HG03439 (cell line): ENCODE measurements around the gene RAMACL.
"Not testable (repeated sequence)": the region's sequence is repeated elsewhere in the genome, so short reads cannot be mapped to it uniquely, and the experiment has no call there.

Experiments
- ATAC-seq: cut with Tn5 transposase; IDR thresholded peaks from one replicate; pipeline ENCODE4 v1.9.1; 2021; ENCODE audit warnings: mild to moderate bottlenecking, moderate library complexity; ENCODE audit not compliant: unreplicated experiment

The RAMACL gene

DNA sequence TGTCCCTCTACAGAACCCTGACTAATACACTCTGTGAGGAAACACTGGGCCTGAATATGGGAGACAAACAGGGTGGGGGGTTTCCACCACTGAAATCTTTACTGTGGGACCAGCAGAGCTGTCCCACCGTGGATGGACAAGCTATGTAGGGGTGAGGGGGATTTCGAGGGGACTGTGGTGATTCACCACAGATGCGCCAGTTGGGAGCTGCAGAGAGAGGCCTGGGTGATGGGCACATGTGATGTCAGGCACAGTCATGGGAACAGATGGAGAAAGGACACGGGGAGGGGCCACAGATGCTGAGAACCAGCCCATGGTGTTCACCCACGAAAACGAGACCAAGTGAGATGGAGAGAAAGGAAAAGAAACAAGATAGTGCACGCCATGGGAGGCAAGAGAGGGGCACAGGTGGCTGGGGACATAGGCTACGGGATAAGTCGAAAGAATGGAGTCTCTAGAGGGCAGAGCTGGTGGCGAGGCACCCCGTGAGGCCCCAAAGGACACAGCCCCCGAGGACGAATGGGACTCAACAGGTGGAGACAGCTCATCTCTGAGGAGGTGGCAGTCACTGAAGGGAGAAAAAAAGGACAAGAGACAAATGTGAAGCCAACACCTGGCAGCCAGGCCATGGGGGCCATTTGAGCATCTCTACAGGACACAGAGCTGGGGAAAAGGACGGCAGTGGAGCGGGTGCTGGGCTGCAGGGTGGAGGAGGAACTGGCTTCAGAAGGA lies 10.5 kb upstream of the RAMACL start:
- no peak for ATAC-seq

- ATAC-seq: no peak
Observed at GRCh38 chr6:166595949-166596348, 9.5 kb upstream of the RAMACL start.

- no peak for ATAC-seq
Observed at GRCh38 chr6:166595061-166595780, 8.7 kb upstream of the RAMACL start.

DNA sequence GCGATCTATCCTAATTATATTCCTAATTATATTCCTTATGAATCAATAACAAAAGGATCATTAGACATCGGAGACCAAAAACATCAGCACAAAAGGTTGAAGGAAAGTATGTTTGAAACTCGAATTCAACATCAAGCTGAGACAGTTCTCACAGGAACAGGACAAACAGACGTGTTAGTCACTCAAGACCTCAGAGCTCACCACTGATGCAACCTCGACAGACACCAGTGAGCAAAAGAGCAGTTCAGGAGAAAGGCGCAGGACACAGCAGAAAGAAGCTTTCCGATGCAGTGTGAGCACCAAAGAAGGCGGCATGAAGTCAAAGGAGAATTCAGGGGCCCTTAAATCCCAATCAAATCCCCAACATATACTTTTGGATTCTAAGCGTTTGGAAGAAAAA lies 6.3 kb upstream of the RAMACL start:
- no peak for ATAC-seq

DNA sequence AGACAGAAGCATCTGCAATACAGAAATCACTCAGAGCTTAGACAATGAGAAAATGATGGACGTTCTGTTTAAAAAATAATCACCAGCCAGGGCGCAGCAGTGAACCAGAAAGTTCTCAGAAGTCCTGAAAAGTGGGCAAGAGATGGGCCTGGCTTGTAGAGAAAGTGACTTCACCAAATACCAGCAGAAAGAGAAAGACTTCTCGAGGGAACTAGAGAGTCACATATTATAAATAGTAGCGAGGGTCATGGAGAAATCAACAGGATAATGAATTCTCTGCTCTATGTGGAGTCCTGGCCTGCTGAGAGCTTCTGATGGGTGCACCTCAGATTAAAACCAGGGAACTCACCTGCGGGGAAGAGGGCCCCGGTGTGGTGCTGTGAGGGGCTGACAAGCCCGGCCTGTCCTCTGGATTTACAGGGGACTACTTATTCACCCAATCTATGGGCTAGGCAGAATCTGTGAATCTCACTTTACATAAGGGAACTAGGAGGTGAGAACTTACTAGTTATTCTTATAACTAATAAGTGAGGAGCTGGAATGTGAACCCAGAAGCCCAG lies 5.6 kb upstream of the RAMACL start:
- no peak for ATAC-seq

DNA sequence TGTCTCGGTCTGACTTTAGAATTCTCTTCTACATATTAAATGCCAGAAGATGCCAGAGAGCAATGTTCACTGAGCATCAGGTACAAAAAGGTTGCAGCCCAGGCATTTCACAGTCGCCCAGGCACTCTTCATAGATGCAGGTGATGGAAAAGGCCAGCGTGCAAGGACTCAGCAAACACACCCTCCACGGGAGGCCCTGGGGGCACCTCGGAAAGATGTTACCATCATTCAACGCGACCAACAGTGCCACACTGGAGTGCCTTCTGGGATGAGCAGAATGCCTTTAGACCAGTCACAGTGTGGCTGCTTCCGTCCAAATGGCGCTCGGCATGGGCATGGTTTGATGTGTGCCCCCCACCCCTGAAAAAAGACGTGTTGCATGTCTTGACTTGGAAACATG lies 4.5 kb upstream of the RAMACL start:
- ATAC-seq: no peak

DNA sequence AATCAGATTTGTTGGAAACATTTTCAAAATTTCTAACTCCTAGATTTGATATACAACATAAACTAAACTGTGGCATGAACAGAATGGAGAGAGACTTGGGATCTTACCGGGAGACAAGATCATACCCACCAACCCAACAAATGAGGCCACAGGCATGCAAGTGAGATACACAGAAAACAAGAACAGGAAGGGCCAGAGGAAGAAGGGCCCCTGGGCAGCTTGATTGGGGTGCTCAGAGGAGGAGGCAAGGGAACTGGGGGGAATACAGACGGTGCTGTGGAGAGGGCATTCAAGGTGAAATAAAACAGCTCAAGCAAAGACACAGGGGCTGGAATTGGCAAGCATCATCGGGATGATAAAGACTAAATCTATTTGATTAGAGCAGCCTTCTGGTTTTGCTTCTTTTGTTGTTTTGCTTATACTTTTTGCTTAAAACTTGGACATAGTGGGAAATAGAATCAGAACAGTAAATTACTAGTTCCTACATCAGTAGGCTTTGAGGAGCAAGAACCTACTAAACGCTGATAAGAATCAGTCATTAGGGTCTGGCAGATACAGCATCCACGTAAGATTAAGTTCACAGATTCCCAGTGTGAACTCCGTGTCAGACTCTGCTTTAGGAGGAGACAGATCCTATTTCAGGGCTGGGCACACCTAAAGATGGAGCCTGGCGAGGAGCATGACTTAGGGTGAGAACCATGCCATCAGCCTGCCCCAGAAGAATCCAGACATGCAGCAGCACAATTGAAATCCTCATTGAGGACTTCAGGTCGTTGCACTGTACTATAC lies 3.5 kb upstream of the RAMACL start:
- ATAC-seq: no peak

GRCh38 chr6:166589337-166589731 lies 2.9 kb upstream of the RAMACL start:
- ATAC-seq: no peak

DNA sequence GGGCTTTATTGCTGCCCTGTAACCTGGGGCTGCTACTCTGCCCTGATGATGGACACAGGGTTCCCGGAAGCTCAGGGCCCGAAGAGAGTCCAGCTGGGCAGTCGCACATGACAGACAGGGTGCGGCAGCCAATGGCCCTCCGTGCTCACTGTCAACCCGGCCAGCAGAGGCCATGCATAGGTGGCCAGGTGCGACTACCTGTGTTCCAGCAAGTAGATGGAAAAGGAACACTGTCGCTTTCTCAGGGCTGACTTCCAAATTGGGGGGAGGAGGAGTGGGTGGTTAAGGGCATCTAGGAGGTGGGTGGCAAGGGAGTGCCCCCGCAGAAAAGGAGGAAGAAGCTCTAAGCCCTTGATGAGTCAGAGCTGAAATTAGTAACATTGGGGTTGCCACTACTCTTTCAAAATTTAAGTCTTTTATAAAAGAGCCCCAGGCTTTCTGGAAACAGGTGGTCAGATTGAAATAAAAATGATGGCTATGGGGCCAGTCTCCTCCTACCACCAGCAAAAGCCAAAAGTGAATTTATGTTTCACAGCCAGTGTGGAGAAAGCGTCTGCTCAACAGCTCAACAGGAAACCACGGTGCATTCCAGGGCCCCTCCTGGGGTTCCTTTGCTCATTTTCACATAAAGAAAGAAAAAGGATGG lies 2.3 kb upstream of the RAMACL start:
- ATAC-seq: peak; percentile 40

GRCh38 chr6:166587631-166588413 lies 1.3 kb upstream of the RAMACL start:
- ATAC-seq: peak; percentile 54

GRCh38 chr6:166584853-166585429 lies 1.5 kb downstream of the RAMACL start:
- ATAC-seq: no peak

DNA sequence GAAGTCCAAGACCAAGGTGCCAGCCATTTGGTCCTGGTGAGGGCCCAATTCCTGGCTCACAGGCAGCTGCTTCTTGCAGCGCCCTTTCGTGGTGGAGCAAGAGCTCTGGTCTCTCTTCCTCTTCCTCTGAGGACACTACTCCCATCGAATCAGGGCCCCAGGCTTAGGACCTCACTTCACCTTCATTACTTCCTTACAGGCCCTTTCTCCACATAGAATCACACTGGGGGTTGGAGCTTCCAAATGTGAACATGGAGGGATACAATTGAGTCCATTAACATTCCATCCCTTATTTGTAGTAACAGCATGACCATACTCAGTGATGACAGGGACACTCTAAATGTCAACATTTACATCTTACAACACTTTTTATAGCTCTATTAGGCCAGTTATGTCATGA lies 2.3 kb downstream of the RAMACL start:
- ATAC-seq: no peak

- ATAC-seq: no peak
Observed at GRCh38 chr6:166583230-166583965, 3.1 kb downstream of the RAMACL start.

- ATAC-seq: no peak
Observed at GRCh38 chr6:166582258-166582657, 4.2 kb downstream of the RAMACL start.

DNA sequence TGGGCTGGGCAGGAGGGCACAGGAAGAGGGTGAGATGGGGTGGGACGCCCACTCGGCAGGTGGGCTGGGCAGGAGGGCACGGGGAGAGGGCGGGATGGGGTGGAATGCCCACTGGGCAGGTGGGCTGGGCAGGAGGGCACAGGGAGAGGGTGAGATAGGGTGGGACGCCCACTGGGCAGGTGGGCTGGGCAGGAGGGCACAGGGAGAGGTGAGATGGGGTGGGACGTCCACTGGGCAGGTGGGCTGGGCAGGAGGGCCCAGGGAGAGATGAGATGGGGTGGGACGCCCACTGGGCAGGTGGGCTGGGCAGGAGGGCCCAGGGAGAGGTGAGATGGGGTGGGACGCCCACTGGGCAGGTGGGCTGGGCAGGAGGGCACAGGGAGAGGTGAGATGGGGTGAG lies 4.7 kb downstream of the RAMACL start:
- not testable (repeated sequence) for ATAC-seq

DNA sequence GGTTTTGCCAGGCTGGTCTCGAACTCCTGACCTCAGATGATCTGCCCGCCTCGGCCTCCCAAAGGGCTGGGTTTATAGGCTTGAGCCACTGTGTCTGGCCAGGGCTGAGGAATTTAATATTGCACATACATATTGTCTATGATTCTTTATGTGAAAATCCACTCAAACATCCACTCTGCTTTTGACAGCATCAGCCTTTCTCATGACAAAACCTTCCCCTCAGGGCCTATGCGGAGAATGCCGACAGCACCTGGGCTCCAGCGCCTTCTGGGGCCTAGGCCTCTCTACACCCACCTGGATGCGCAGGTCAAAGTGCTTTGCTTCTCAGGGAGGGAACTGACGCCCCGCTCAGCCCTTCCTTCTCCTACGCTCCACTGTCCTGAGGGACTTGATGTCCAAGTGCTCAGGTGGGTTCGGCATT lies 5.4 kb downstream of the RAMACL start:
- ATAC-seq: no peak

DNA sequence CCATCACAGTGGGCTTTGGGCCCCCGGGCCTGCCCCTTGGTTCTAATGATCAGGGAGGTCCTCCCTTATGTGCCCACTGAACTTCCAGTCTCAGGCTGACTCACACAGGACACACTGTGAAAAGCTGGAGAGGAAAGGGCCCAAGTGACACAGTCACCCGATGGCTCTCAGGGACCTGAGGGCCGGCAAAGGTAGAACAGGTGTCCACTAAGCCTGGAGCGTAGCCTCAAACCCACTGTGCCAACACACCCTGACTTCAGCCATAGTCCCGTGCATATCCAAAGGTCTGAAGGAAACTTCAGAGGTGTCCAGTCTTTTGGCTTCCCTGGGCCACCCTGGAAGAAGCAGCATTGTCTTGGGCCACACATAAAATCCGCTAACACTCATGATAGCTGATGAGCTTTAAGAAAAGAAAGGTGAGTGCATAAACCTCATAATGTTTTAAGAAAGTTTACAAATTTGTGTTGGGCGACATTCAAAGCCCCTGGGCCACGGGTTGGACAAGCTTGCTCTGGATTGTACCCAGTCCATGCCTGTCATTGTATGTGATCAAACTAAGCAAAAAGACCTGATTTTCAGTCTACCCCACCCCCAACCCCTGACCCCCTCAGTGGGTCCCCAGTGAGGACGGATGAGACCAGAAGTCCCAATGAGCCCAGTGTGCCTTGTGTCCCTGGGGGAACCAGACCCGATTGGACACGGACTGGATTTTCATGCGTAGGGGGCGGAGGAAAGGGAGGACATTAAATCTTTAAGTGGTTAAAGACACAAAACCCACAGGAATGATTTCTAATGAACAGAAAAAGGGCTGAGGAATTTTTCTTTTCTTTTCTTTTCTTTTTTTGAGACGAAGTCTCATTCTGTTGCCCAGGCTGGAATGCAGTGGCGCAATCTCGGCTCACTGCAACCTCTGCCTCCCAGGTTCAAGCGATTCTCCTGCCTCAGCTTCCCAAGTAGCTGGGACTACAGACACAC lies 6.1 kb downstream of the RAMACL start:
- ATAC-seq: no peak
